ENCODE data around the gene COL6A3.
"Not testable (repeated sequence)": the region's sequence is repeated elsewhere in the genome, so short reads cannot be mapped to it uniquely, and the experiment has no call there.

The COL6A3 gene

GRCh38 chr2:237411092-237411601 lies 2.8 kb downstream of the COL6A3 start:
- DNase-seq, result no peak

GRCh38 chr2:237409263-237409662 lies 4.7 kb downstream of the COL6A3 start:
- not testable (repeated sequence) for DNase-seq

GRCh38 chr2:237408335-237409000 lies 5.5 kb downstream of the COL6A3 start:
- DNase-seq, result no peak

GRCh38 chr2:237407700-237408099 lies 6.3 kb downstream of the COL6A3 start:
- no peak for DNase-seq

- no peak for DNase-seq
Measured at GRCh38 chr2:237406371-237406895, 7.5 kb downstream of the COL6A3 start.

- no peak for DNase-seq
Measured at GRCh38 chr2:237405605-237406004, 8.4 kb downstream of the COL6A3 start.

- DNase-seq, result no peak
Measured at GRCh38 chr2:237405006-237405559, 8.9 kb downstream of the COL6A3 start.

- no peak for DNase-seq
Measured at GRCh38 chr2:237404413-237404812, 9.6 kb downstream of the COL6A3 start.

GRCh38 chr2:237403024-237403882 lies 10.7 kb downstream of the COL6A3 start:
- DNase-seq, result no peak

- no peak for DNase-seq
Measured at GRCh38 chr2:237400199-237400598, 13.8 kb downstream of the COL6A3 start.

GRCh38 chr2:237397072-237397471 lies 16.9 kb downstream of the COL6A3 start:
- DNase-seq, result no peak

- no peak for DNase-seq
Measured at GRCh38 chr2:237393523-237393922, 20.4 kb downstream of the COL6A3 start.

GRCh38 chr2:237392186-237392585 lies 21.8 kb downstream of the COL6A3 start:
- DNase-seq, result no peak

- DNase-seq, result no peak
Measured at GRCh38 chr2:237391140-237391539, 22.8 kb downstream of the COL6A3 start.

GRCh38 chr2:237390235-237390634 lies 23.7 kb downstream of the COL6A3 start:
- no peak for DNase-seq

- no peak for DNase-seq
Measured at GRCh38 chr2:237389831-237390230, 24.1 kb downstream of the COL6A3 start.

- DNase-seq, result no peak
Measured at GRCh38 chr2:237388036-237388435, 25.9 kb downstream of the COL6A3 start.

- DNase-seq, result no peak
Measured at GRCh38 chr2:237384672-237385020, 29.3 kb downstream of the COL6A3 start.

GRCh38 chr2:237383991-237384671 lies 29.8 kb downstream of the COL6A3 start:
- DNase-seq, result no peak

- DNase-seq, result no peak
Measured at GRCh38 chr2:237380768-237381167, 33.2 kb downstream of the COL6A3 start.

GRCh38 chr2:237379636-237380035 lies 34.3 kb downstream of the COL6A3 start:
- DNase-seq, result no peak

GRCh38 chr2:237378650-237379049 lies 35.3 kb downstream of the COL6A3 start:
- no peak for DNase-seq

Measured in NK-92 treated with Interleukin-12 subunit alpha and Interleukin-12 subunit beta, amount 100 ng/mL, for 24 hours (cell line).